OCI-LY1 (cell line): Measurements from ENCODE around the gene SH3BGR.

Experiments used
- H2AFZ ChIP-seq: fragments of 200-600 bp; sonication (generic), shearing (Covaris generic); 2 replicates; pipeline ENCODE4 v1.6.0; 2014; ENCODE audit warnings: antibody characterized with exemption, mild to moderate bottlenecking, low read length
- H3F3A ChIP-seq: fragments of 200-600 bp; sonication (generic), shearing (Covaris generic); 2 replicates; pipeline ENCODE4 v1.6.0; 2014; ENCODE audit warnings: mild to moderate bottlenecking, antibody characterized with exemption, low read length, moderate library complexity; ENCODE audit not compliant: insufficient read depth
- H3K27ac ChIP-seq: fragments of 200-600 bp; sonication (generic); 2 replicates; pipeline ENCODE4 v1.5.1; 2014; ENCODE audit warnings: low read length, mixed run types, mild to moderate bottlenecking, low read depth; ENCODE audit not compliant: poor library complexity, severe bottlenecking
- H3K27me3 ChIP-seq: fragments of 200-600 bp; sonication (generic); 2 replicates; pipeline ENCODE4 v1.6.0; 2014; ENCODE audit warnings: antibody characterized with exemption, mild to moderate bottlenecking, low read length, moderate library complexity; ENCODE audit not compliant: insufficient read depth
- H3K36me3 ChIP-seq: fragments of 200-600 bp; sonication (generic); 2 replicates; pipeline ENCODE4 v1.6.1; 2014; ENCODE audit warnings: mild to moderate bottlenecking, antibody characterized with exemption, low read length, moderate library complexity, mixed read lengths; ENCODE audit not compliant: insufficient read depth
- H3K4me1 ChIP-seq: fragments of 200-600 bp; sonication (generic); 2 replicates; pipeline ENCODE4 v1.5.1; 2014; ENCODE audit warnings: mild to moderate bottlenecking, low read length, moderate library complexity; ENCODE audit not compliant: insufficient read depth, severe bottlenecking
- H3K4me2 ChIP-seq: fragments of 200-600 bp; sonication (generic), shearing (Covaris generic); 2 replicates; pipeline ENCODE4 v1.6.1; 2014; ENCODE audit warnings: low read length
- H3K4me3 ChIP-seq: fragments of 200-600 bp; sonication (generic); 2 replicates; pipeline ENCODE4 v1.5.1; 2014; ENCODE audit warnings: low read length, low read depth, mild to moderate bottlenecking, mixed read lengths; ENCODE audit not compliant: poor library complexity, severe bottlenecking
- H3K79me2 ChIP-seq: fragments of 200-600 bp; shearing (Covaris generic); 2 replicates; pipeline ENCODE4 v1.6.1; 2016; ENCODE audit warnings: mixed run types, low read length, mixed read lengths; ENCODE audit not compliant: insufficient read depth
- H3K9ac ChIP-seq: fragments of 200-600 bp; sonication (generic), shearing (Covaris generic); 2 replicates; pipeline ENCODE4 v1.6.1; 2014; ENCODE audit warnings: mild to moderate bottlenecking, low read length, mixed read lengths
- H3K9me2 ChIP-seq: fragments of 200-600 bp; sonication (generic), shearing (Covaris generic); 2 replicates; pipeline ENCODE4 v1.6.1; 2014; ENCODE audit warnings: low read depth, mild to moderate bottlenecking, low read length, mixed read lengths
- H3K9me3 ChIP-seq: fragments of 200-600 bp; shearing (Covaris generic); 2 replicates; pipeline ENCODE4 v1.6.1; 2014; ENCODE audit warnings: low read length, mixed read lengths
- H4K20me1 ChIP-seq: fragments of 200-600 bp; sonication (generic), shearing (Covaris generic); 2 replicates; pipeline ENCODE4 v1.6.0; 2016; ENCODE audit warnings: mild to moderate bottlenecking, low read length; ENCODE audit not compliant: insufficient read depth
- EZH2 ChIP-seq: fragments of 200-600 bp; sonication (generic), shearing (Covaris generic); IDR thresholded peaks from 2 replicates; pipeline ENCODE4 v1.8.0; 2017; ENCODE audit warnings: borderline replicate concordance, mixed run types, mild to moderate bottlenecking, antibody characterized with exemption, low read length, moderate library complexity, mixed read lengths
- TF ChIP-seq, protein P1 (sequence below): fragments of 200-600 bp; sonication (generic), shearing (Covaris generic); IDR thresholded peaks from 2 replicates; pipeline ENCODE4 v1.5.1; 2017; ENCODE audit warnings: mild to moderate bottlenecking, antibody characterized with exemption, low read length, moderate library complexity, mixed read lengths

Gene SH3BGR

DNA sequence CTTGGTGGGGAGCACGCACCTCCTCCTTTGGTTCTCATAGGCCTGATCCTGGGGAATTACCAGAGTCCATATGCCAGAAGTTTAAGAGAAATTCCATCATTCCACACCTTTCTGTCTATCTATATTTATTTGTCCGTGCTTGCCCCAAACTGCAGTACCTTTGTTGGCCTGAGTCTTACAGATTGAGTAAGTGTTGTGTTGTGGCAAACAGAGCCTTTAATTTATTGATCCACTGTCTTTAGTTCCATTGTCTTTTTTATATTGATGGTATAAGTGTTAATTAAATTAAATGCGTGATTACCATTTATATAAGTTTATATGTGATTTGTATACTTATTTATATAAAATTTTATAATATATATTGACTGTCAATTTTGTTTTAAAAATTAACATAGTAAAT is 4.9 kb downstream of the SH3BGR start:
- Histone ChIP-seq H3F3A (no peaks in the 10 kb centered on the region), H2AFZ (no peak overlapping the region), H3K79me2 (no peaks in the 10 kb centered on the region), H3K27ac (no peak overlapping the region), H3K36me3 (no peaks in the 10 kb centered on the region), H3K4me2 (no peak overlapping the region), H3K4me1 (no peaks in the 10 kb centered on the region), H3K9me3 (no peaks in the 10 kb centered on the region), H3K4me3 (no peak overlapping the region), H3K9ac (no peak overlapping the region), H4K20me1 (no peaks in the 10 kb centered on the region), H3K9me2 (no peaks in the 10 kb centered on the region), H3K27me3 (no peaks in the 10 kb centered on the region; the same call in 1 of the 2 replicates)
- TF ChIP-seq, protein P1, sequence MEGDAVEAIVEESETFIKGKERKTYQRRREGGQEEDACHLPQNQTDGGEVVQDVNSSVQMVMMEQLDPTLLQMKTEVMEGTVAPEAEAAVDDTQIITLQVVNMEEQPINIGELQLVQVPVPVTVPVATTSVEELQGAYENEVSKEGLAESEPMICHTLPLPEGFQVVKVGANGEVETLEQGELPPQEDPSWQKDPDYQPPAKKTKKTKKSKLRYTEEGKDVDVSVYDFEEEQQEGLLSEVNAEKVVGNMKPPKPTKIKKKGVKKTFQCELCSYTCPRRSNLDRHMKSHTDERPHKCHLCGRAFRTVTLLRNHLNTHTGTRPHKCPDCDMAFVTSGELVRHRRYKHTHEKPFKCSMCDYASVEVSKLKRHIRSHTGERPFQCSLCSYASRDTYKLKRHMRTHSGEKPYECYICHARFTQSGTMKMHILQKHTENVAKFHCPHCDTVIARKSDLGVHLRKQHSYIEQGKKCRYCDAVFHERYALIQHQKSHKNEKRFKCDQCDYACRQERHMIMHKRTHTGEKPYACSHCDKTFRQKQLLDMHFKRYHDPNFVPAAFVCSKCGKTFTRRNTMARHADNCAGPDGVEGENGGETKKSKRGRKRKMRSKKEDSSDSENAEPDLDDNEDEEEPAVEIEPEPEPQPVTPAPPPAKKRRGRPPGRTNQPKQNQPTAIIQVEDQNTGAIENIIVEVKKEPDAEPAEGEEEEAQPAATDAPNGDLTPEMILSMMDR, result no peak
- TF ChIP-seq EZH2, result no peak

DNA sequence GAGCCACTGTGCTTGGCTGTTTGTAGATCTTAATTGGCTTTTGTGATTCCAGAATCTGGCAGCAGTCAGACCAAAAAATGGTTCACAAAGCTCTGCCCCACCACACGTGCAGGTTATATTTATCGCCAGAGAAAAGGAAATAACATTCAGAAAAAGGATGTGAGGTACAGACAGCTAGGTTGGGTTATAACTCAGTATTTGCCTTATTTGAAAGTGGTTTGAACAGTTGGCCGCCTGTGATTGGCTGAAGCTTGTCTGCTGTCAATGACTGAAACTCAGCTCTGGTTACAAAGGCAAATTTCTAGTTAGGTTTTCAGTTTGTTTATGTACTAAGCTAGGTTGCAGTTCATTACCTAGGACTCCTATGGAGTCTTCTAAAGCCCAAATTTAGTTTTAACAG is 9.6 kb downstream of the SH3BGR start:
- H3K27ac ChIP-seq, result no peak overlapping the region
- no peak overlapping the region for H3K4me3 ChIP-seq
- TF ChIP-seq EZH2, result no peak
- TF ChIP-seq, protein P1, result no peak
- no peaks in the 10 kb centered on the region for H3F3A ChIP-seq
- no peaks in the 10 kb centered on the region for H3K4me1 ChIP-seq
- H3K9me2 ChIP-seq, result no peaks in the 10 kb centered on the region
- H3K9ac ChIP-seq, result no peak overlapping the region
- H4K20me1 ChIP-seq, result no peaks in the 10 kb centered on the region
- H3K4me2 ChIP-seq, result no peak overlapping the region
- H3K9me3 ChIP-seq, result no peaks in the 10 kb centered on the region
- no peak overlapping the region for H2AFZ ChIP-seq
- no peaks in the 10 kb centered on the region for H3K79me2 ChIP-seq
- H3K27me3 ChIP-seq, result no peaks in the 10 kb centered on the region
- no peaks in the 10 kb centered on the region for H3K36me3 ChIP-seq

DNA sequence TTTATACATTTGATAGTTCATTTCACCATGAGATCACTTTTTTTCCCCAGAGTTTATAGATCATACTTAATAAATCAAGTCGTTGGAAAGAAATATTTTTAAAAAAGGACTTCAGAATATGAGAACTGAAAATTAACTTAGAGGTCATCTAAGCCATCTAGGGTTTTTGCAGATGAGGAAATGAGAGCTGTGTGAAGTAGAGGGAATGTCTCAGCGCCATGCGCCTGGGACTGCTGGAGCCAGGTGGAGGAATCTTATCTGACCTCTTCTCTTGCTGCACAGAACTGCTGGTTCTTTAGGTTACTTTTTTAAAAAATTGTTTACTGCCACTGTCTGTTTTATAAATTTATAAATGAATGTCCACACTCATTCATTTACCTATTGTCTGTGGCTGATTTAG is 11.5 kb downstream of the SH3BGR start:
- Histone ChIP-seq H3K9me2 (no peaks in the 10 kb centered on the region), H3K9me3 (no peaks in the 10 kb centered on the region), H3K27me3 (no peaks in the 10 kb centered on the region), H3K4me1 (no peaks in the 10 kb centered on the region), H3K36me3 (no peaks in the 10 kb centered on the region), H2AFZ (no peak overlapping the region), H3K4me2 (no peak overlapping the region), H3K9ac (no peak overlapping the region), H3K79me2 (no peaks in the 10 kb centered on the region), H3F3A (no peaks in the 10 kb centered on the region), H4K20me1 (no peaks in the 10 kb centered on the region), H3K4me3 (no peak overlapping the region), H3K27ac (no peak overlapping the region)
- TF ChIP-seq, protein P1, result no peak
- no peak for TF ChIP-seq EZH2
